ENCODE results near the gene PIR.

GRCh38 chrX:15441464-15441863, 51.7 kb downstream of the PIR start:
- TF ChIP-seq, protein P1, sequence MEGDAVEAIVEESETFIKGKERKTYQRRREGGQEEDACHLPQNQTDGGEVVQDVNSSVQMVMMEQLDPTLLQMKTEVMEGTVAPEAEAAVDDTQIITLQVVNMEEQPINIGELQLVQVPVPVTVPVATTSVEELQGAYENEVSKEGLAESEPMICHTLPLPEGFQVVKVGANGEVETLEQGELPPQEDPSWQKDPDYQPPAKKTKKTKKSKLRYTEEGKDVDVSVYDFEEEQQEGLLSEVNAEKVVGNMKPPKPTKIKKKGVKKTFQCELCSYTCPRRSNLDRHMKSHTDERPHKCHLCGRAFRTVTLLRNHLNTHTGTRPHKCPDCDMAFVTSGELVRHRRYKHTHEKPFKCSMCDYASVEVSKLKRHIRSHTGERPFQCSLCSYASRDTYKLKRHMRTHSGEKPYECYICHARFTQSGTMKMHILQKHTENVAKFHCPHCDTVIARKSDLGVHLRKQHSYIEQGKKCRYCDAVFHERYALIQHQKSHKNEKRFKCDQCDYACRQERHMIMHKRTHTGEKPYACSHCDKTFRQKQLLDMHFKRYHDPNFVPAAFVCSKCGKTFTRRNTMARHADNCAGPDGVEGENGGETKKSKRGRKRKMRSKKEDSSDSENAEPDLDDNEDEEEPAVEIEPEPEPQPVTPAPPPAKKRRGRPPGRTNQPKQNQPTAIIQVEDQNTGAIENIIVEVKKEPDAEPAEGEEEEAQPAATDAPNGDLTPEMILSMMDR (IDR thresholded peaks at IDR 0.05; ENCODE audit: poor library complexity), result no peak
- TF ChIP-seq EZH2 (IDR thresholded peaks at IDR 0.05; ENCODE audit: borderline replicate concordance) (no peak), EZH2phosphoT487 (IDR thresholded peaks at IDR 0.05; ENCODE audit: low read depth, severe bottlenecking, unreplicated experiment) (no peak)

Measured in hepatocyte (in vitro differentiated cells).